ENCODE measurements around the gene OR3A3.
"Not testable (repeated sequence)": the region's sequence is repeated elsewhere in the genome, so short reads cannot be mapped to it uniquely, and the experiment has no call there.

Gene OR3A3

DNA sequence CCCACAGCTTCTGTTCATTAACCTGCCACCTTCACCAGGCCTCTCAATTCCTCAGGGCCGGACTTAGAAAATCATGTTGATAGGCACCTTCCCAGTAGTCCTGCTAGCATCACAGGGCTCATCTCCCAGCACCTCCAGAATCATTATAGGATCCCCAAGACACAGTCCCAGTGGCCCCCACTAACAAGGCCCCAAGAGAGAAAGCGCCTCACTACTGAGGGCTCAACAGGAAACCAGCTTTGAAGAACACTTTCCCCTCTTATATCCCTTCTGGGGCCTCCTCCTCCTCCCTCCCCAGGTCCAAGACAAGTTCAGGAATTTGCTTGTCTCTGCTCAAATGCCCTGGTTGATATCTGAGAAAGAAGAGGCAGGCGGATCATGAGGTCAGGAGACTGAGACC lies at the start of gene OR3A3:
Gene OR3A3 (plus strand): TSS at position 301 of the 400 bp plus-strand sequence.
- TF ChIP-seq GATA1 (IDR thresholded peaks at IDR 0.05; ENCODE audit: low read depth, low read length) (no peak), POLR2A (IDR thresholded peaks at IDR 0.05; ENCODE audit: low read length) (no peak)
- DNase-seq, result no peak

DNA sequence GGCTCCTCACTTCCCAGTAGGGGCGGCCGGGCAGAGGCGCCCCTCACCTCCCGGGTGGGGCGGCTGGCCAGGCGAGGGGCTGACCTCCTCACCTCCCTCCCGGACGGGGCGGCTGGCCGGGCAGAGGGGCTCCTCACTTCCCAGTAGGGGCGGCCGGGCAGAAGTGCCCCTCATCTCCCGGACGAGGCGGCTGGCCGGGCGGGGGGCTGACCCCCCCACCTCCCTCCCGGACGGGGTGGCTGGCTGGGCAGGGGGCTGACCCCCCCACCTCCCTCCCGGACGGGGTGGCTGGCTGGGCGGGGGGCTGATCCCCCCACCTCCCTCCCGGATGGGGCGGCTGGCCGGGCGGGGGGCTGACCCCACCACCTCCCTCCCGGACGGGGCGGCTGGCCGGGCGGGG lies 40.0 kb upstream of the OR3A3 start:
- not testable (repeated sequence) for DNase-seq

DNA sequence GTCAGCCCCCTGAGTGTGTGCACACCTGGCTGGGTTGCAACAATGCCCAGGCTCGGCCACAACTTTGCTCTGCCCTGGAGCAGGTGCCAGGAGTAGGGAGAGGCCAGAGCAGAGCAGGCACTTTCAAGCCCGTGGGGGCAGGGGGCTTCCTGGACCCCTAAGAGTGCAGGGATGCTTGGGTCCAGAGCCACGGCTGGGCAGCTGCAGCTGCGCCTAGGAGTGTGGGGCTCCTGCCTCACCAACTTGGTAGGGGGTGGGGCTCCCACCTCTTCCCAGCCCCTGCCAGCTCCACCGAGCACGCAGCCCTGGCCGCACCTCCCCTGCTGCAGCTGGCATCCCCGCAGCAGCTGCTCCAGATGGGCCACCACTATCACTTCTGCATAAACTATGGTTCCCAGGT lies 32.8 kb upstream of the OR3A3 start:
- no peak for DNase-seq
- no peak for TF ChIP-seq POLR2A (IDR thresholded peaks at IDR 0.05; ENCODE audit: low read length)
- no peak for TF ChIP-seq GATA1 (IDR thresholded peaks at IDR 0.05; ENCODE audit: low read depth, low read length)

DNA sequence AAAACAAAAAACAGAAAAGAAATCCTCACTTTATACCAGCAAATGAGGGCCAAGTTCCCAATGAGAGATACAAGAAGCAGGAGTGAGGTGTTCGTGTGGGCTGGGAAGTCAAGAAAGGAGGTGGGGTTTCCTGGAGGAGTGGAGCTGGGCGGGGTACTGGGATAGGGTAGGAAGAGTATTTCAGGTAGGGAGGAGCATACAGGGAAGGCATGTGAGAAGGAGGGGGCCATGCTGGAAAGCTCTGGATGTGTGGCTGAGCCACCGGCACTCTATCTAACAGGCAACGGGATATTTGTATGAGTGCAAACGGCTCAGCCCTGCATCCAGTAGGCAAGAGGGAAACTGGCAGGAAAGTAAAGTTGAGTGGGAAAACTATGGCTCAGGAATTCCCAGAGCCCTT lies 29.2 kb upstream of the OR3A3 start:
- TF ChIP-seq POLR2A (IDR thresholded peaks at IDR 0.05; ENCODE audit: low read length), result no peak
- no peak for TF ChIP-seq GATA1 (IDR thresholded peaks at IDR 0.05; ENCODE audit: low read depth, low read length)
- DNase-seq, result no peak

DNA sequence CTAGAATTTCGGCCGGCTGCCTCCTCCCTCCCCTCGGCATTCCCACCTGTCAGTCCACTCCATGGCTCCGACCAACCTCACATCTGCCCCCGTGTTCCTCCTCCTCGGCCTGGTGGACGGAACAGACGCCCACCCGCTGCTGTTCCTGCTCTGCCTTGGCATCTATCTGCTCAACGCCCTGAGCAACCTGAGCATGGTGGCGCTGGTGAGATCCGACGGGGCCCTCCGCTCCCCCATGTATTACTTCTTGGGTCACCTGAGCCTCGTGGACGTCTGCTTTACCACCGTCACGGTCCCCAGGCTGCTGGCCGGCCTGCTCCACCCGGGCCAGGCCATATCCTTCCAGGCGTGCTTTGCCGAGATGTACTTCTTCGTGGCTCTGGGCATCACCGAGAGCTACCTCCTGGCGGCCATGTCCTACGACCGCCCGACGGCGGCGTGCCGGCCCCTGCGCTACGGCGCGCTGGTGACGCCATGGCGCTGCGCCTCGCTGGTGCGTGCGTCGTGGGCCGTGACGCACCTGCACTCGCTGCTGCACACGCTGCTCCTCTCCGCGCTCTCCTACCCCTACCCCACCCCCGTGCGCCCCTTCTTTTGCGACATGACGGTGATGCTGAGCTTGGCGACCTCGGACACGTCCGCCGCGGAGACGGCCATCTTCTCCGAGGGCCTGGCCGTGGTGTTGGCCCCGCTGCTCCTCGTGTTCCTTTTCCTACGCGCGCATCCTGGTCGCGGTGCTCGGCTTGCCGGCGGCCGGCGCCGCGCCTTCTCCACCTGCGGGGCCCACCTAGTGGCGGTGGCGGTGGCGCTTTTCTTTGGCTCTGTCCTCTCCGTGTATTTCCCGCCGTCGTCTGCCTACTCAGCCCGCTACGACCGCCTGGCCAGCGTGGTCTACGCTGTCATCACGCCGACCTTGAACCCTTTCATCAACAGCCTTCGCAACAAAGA lies 25.0 kb upstream of the OR3A3 start, which contains the start of gene OR3A2:
Gene OR3A2 (minus strand): TSS at position 440 of the 948 bp plus-strand sequence.
- DNase-seq, result no peak
- TF ChIP-seq POLR2A (IDR thresholded peaks at IDR 0.05; ENCODE audit: low read length) (no peak), GATA1 (IDR thresholded peaks at IDR 0.05; ENCODE audit: low read depth, low read length) (no peak)

DNA sequence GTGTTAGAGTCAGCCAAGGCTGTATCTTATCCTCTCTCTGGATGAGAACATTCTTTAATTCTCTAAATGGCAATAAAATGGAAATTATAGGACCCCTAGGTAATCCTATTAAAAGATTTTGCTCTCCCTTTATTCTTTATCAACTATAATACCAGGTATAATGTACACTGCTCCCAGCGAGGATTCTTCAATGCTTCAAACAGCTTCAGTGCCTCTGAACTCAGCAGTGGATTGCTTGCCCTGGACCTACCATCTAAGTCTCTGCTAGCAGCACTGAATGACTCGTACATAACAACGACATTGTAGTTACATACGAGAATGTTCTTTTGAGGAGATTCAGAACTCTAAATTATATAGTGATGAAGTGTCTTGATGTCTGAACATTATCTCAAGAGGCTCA lies 21.4 kb upstream of the OR3A3 start:
- DNase-seq, result no peak
- TF ChIP-seq GATA1 (IDR thresholded peaks at IDR 0.05; ENCODE audit: low read depth, low read length), result no peak
- no peak for TF ChIP-seq POLR2A (IDR thresholded peaks at IDR 0.05; ENCODE audit: low read length)

DNA sequence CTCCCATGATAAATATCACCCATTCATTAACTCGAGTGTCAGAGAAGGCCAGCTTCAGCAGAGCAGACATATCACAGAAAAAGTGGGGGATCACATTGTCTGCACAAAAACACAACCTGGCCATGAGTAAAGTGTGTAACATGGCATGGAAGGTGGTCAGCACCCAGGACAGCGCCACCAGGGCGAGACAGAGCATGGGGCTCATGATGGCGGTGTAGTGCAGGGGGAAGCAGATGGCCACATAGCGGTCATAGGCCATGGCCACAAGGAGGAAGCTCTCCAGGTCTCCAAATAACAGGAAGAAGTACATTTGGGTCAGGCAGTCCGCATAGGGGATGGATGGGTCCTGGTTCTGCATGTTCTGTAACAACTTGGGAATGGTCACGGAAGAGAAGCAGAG lies 13.4 kb upstream of the OR3A3 start:
- not testable (repeated sequence) for DNase-seq

DNA sequence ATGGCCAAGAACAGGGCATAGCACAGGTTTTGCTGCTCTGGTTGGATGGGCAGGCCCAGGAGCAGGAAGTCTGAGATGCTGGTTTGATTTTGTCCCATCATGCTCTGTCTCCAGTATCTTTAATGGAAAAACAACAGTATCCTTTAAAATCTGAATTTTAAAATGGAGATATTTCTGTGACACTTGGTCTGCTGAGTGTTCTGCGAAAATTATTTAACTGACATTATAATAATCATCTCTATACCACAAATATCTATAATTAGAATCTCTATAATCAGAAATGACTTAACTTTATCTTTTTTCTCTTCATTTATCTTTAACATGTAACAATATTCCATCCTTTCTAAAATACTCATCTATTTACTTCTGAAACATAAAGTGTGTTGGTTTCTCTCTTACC lies 12.9 kb upstream of the OR3A3 start, which contains the start of gene OR1E1:
Gene OR1E1 (minus strand): TSS at position 101 of the 400 bp plus-strand sequence. CDS start 0 bp downstream, at position 101.
- TF ChIP-seq POLR2A (IDR thresholded peaks at IDR 0.05; ENCODE audit: low read length), result no peak
- TF ChIP-seq GATA1 (IDR thresholded peaks at IDR 0.05; ENCODE audit: low read depth, low read length), result no peak
- DNase-seq, result no peak

DNA sequence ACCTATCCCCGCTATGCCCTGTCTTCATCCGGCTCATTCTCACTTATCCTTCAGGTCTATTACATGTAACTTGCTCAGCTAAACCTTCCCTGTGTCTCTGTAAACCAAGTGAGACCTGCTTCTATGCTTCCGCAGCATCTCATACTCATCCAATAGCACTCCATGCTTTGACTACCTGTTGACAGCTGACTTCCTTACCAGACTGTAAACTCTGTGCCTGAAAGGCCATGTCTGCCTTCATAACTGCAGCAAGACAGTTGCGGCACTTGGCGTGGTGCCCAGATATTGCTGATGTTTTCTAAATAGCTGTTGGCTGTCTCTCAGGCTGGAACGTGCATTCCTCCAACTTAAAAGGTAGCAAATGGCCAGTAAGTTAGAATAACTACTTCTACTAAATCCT lies 11.1 kb upstream of the OR3A3 start:
- DNase-seq, result no peak
- TF ChIP-seq GATA1 (IDR thresholded peaks at IDR 0.05; ENCODE audit: low read depth, low read length), result no peak
- no peak for TF ChIP-seq POLR2A (IDR thresholded peaks at IDR 0.05; ENCODE audit: low read length)

DNA sequence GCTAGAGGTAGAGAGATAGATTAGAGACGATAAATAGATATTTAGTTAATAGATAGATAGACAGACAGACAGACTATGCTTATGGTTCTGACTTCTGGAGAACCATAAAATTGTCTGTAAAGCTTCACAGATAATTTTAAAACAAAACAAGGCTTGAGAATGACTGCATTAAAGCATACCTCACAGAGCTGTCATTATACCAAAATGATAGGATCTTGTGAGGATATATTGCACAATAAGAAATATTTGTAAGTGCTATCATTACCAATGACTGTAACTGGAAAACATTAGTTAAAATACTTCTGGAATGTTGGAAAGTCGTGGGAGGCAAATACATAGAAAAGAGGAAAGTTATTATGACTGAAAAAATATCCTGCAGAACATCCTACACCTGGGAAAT lies 9.4 kb upstream of the OR3A3 start:
- DNase-seq, result no peak
- TF ChIP-seq GATA1 (IDR thresholded peaks at IDR 0.05; ENCODE audit: low read depth, low read length) (no peak), POLR2A (IDR thresholded peaks at IDR 0.05; ENCODE audit: low read length) (no peak)

DNA sequence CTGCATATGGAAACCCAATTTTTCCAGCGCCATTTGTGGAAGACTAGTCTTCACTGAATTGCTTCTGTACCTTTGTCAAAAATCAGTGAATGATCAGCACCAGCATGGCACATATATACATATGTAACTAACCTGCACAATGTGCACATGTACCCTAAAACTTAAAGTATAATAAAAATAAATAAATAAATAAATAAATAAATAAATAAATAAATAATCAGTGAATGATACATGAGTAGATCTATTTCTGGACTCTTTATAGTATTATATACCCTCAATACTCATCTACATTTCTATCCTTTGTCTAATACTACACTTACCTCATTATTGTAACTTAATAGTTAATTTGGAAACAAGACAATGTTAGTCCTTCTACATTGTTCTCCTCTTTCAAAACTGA lies 7.3 kb upstream of the OR3A3 start:
- not testable (repeated sequence) for DNase-seq

DNA sequence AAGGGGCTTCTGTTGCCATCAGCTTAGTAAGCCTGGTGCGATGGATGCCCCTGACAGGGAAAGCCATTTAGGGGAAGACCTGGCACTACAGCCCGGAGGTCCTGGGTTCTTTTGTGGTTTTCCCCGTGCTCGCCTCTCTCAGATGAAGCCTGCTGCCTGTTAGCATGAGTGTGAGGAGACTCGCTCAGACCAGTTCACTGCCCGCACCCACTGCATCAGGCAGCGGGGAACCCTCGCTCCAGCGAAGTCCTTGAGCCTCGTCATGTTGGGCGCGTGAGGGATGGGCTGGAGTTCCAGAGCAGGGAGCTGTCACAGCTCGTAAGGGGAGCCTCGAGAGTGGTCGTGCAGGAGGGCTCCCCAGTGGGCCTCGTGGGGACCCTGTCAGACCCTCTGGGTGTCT lies 1.0 kb downstream of the OR3A3 start:
- DNase-seq, result not testable (repeated sequence)

DNA sequence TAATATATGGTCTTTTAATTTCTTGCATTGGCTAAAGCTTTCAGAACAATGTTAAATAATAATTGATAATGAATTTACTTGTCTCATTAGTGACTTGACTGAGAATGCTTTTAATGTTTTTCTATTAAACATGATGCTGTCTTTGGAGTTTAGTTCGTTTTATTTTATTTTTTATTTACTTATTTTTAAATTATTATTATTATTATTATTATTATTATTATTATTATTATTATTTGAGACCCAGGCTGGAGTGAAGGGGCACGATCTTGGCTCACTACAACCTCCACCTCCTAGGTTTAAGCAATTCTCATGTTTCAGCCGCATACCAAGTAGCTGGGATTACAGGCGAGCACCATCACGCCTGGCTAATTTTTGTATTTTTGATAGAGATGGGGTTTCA lies 4.4 kb downstream of the OR3A3 start:
- no peak for TF ChIP-seq POLR2A (IDR thresholded peaks at IDR 0.05; ENCODE audit: low read length)
- TF ChIP-seq GATA1 (IDR thresholded peaks at IDR 0.05; ENCODE audit: low read depth, low read length), result no peak
- DNase-seq, result no peak

DNA sequence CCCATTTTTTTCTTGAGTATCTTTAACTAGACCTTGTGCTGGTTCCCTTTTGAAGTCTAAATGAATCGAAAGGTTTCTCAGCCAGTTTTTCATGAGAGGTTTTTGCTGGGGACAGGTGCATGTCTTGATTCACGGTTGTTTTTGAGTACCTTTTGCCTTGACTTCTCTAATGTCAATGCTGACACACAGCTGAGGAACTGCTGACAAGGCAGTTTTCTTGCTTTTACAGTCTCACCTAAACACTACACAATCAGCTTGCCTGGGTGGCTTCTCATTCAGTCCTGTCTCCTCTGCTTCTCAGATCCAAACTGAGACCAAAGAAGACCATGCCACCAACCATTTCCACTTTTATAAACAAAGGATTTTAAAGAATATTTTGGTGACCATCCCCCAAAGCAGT lies 7.1 kb downstream of the OR3A3 start:
- DNase-seq, result no peak
- TF ChIP-seq POLR2A (IDR thresholded peaks at IDR 0.05; ENCODE audit: low read length) (no peak), GATA1 (IDR thresholded peaks at IDR 0.05; ENCODE audit: low read depth, low read length) (no peak)

DNA sequence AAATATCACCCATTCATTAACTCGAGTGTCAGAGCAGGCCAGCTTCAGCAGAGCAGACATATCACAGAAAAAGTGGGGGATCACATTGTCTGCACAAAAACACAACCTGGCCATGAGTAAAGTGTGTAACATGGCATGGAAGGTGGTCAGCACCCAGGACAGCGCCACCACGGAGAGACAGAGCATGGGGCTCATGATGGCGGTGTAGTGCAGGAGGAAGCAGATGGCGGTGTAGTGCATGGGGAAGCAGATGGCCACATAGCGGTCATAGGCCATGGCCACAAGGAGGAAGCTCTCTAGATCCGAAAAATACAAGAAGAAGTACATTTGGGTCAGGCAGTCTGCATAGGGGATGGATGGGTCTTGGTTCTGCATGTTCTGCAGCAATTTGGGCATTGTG lies 22.0 kb downstream of the OR3A3 start:
- DNase-seq, result peak in 1 of 2 experiments; percentile 16

DNA sequence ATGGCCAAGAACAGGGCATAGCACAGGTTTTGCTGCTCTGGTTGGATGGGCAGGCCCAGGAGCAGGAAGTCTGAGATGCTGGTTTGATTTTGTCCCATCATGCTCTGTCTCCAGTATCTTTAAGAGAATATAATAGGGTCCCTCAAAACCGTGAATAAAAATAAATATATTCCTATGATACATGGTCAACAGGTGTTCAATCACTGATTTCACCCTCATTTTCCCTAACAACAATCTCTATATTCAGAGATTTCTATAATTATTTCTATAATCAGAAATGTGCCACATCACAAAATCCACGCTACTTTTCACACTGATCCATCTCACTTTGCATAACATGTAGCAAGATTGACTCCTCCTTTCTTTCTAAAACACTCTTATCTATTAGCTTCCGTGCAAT lies 22.6 kb downstream of the OR3A3 start, which contains the start of gene OR1E2:
Gene OR1E2 (minus strand): TSS at position 101 of the 400 bp plus-strand sequence. CDS start 0 bp downstream, at position 101.
- no peak for DNase-seq
- TF ChIP-seq POLR2A (IDR thresholded peaks at IDR 0.05; ENCODE audit: low read length) (no peak), GATA1 (IDR thresholded peaks at IDR 0.05; ENCODE audit: low read depth, low read length) (no peak)
